GM10847 (cell line): Measurements from ENCODE around the gene SCN11A.

Experiments used
- POLR2A ChIP-seq: IDR thresholded peaks from 2 replicates; pipeline ENCODE4 v1.6.1; 2011; ENCODE audit not compliant: insufficient read length; ENCODE audit errors: extremely low read depth

The SCN11A gene

DNA sequence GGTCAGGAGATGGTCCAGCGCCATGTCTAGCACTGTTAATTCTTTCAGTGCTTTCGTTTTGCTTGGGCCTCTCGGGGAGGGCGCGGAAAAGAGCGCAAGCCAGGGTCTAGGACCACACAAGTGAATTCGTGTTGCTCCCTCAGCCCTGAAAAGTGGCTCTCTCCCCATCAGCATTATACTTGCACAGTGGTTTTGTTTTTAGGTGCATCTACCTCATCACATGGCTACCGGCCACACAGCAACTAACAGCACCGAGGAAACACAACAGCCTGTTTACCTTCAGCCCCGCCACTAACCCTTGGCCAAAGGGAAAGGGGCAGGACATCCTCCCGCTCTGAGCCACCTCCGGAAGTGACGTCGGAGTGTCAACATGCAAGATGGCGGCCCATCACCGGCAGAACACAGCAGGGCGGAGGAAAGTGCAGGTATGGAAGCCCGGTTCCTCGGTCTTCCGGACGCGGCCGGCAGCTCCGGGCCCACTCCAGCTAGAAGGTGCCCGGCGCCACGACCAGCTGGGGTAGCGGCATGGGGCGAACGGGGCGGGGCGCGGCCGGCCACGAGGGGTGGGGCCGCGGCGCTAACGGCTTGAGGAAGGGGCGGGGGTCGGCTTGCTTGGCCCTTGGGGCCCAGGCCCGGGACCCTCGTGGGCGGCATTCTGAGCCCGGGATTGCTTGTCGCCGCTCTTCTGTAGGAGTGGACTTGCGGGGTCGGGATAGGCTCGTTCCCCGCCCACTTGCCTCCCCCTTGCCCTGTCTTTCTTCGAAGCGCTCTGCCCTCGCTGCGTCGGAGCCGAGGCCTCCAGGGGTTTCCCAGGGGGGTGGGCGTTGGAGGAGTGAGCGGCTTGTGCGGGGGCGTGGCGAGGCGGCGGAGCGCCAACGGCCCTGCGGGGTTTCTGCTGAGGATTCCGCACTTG lies at the start of gene SCN11A, which contains the start of gene WDR48:
Gene SCN11A (minus strand): TSS at position 296 of the 913 bp plus-strand sequence. CDS start 101,582 bp downstream, outside the sequence.
Gene WDR48 (plus strand): TSS at position 368 of the 913 bp plus-strand sequence. CDS start 10 bp downstream, at position 378.
- peak; percentile 89 for TF ChIP-seq POLR2A

DNA sequence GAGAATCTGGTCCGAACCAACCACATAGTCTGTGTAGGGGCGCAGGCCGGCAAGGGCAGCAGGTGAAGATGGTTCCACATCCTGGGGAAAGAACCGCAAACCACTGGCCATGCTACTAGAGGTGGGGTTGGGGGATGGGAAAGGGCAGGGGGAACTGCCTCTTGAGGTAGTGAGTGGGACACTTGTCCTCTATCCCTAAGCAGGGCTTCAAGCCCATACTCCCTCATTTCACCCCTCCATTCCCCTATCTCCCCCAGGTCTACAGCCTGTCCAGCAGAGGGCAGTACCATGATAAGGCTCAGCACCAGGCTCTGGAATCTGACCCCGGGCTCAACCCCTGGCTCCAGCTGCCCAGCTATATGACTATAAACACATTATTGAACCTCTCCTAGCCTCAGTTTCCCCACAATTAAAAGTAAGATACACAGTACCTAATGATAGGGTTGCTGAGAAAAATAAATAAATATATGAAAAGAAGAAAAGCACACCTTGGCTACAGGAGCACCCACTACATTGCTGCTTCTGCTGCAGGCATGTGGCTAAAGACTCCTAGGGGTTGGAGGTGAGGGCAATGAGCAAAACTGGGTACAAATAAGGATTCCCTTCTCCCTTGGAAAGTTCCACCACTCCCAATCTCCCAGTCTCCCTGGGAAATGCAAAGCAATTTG lies 49.4 kb upstream of the SCN11A start:
- TF ChIP-seq POLR2A: no peak

DNA sequence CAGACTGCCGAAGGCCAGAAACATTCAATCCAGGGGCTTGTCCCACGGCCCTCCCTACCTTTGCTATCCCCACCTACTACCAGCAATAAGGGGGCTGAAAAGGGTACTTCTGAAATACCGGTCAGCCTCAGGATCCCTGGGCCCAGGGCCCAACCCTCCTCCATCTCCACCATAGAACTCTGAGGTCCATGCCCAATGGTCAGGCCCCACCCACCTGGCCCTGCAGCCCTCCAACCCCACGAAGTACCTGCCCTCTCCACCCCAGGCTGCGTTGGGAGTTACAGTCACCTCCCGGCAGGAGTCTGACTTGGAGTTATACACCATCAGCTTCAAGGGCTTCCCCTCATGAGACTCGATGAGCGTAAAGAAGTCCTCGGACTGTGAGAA lies 48.7 kb upstream of the SCN11A start:
- TF ChIP-seq POLR2A: no peak

DNA sequence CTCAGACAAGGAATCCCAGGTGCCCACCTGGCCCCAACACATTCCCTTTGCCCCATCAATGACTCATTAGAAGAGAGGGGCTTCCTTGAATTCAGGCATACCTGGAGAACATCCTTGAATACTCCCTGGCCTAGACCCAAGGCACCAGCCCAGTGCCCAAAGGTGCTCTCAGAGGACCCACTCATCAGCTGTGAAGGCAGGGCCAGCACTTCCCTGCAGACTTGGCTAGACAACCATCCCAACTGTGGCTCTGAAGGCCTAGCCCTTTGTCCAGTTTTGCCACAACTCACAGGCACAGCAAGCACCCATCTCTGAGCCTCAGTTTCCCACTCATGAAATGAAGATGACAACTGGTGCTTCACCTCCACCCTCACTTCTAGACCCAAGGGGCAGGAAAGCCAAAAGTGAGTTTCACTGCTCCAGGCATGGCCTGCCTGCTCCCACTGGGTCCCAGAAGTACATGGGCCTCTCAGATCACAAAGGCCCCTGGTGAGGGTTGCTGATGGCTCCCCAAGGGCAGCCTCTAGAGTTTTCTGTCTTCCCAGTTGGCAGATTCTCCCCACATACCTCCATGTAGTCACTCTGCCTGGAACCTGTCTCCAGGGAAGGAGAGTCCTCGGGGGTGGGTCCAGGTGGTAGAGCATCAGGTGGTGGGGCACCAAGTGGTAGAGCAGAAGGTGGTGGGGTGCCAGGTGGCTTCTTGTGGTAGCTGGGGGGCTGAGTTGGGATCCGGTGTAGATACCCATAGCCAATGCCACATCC lies 48.2 kb upstream of the SCN11A start:
- TF ChIP-seq POLR2A: no peak

DNA sequence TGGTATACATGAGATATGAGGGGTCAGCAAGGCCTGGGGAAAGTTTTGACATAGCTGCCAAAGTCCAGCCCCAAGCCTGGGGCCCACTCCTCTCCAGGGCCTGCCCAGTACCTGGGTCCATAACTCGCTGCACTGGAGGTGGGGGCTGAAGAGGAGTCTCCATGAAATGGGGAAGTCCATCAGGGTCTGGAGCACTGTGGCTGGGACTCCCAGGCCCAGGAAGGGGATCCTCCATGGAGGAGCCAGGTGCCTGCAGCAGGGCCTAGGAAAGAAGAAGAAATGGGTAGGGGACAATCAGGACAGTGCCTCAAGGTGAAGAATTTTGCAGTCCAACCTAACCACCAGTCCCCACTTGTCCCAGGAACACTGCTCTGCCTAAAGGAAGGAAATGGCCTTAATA lies 47.5 kb upstream of the SCN11A start:
- TF ChIP-seq POLR2A: no peak

DNA sequence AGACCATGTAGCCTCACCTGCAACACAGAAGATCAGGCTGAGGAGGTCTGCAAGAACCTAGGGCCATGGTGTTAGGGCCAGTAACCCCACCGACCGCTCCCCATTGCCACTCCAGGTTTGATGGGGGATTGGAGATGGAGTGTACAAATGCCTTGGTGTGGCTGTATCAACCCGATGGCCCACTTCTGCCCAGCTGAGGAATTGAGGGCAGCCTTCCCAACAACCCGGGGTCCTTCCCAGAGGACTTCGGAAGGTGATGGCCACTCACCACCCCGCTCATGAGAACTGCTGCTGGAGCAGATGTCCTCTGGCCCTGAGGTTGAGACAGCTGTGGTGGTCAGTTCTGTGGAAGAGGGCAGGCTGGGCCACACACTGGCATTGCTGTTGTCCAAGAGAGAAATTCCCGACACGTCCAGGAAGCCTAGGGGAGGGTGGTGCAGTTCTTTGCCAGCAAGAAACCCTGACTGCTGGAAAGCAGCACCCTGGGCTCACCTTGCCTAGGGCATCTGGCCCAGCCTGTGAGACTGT lies 46.8 kb upstream of the SCN11A start:
- no peak for TF ChIP-seq POLR2A

DNA sequence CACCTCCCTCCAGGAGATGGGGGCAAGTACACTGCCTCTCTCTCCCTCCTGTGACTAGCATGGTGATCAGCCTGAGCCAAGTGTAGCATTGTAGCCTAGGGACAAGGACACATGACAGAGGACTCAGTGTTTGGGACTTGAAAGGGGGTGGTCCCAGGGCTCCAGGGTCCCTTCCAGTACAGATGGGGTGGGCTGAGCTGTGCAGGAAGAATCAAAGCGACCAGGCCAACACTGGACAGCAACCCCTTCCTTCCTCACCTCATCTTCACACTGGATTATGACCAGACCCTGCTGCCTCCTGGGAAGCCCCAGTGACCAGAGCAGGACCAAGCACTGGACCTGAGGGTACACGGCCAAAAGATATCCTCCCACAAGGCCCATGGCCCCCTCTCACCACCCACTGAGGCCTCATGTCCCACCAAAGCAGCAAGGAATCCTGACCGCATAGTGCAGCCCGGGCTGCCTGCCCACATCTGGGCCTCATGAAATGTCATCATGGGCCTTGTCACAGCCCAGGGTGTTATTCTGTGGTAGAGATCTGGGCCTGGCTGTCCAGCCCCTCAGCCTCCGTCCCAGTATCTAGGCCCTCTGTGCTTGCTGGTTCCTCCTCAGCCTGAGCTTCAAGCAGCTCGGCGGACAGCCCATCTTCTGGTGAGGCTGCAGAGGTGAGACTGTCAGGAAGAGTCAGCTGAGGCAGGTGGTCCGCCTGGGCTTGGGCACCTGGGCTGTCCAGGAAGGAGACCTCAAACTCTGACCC lies 46.1 kb upstream of the SCN11A start:
- no peak for TF ChIP-seq POLR2A

DNA sequence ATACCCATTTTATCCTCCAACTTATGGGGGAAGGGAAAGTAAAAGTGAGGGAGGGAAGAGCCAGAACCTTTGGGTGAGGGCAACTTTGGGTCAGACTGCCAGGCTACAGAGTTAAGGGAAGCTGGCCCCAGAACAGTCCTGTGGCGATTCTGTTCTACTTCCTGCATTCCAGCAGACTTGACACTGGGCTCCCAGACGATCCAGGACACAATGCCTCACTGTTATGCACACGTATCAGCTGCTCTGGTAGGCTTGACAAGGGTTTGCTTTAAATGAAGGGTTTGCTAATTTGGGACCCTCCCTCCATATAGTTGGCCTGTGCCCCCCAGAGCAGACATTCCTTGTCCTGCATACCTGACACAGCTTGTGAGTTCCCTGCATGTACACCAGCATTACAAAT lies 45.0 kb upstream of the SCN11A start:
- no peak for TF ChIP-seq POLR2A

DNA sequence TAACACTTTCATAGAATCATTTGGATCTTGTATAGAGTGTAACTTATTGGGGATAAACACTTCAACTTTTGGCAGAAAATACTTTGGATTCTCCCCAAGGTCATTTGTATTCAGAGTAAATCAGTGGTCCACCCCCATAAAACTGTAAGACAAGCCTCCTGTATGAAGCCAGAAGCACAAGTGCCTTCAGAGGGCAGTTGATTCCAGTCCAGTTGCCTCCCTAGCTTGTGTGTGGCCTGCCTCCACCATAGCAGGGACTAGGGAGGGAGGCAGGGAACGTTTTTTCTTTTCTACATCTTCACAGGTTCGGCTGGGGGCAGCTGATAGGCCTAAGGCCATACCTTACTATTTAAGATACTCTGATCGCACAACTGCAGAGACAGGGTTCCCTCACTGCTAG lies 44.0 kb upstream of the SCN11A start:
- no peak for TF ChIP-seq POLR2A

DNA sequence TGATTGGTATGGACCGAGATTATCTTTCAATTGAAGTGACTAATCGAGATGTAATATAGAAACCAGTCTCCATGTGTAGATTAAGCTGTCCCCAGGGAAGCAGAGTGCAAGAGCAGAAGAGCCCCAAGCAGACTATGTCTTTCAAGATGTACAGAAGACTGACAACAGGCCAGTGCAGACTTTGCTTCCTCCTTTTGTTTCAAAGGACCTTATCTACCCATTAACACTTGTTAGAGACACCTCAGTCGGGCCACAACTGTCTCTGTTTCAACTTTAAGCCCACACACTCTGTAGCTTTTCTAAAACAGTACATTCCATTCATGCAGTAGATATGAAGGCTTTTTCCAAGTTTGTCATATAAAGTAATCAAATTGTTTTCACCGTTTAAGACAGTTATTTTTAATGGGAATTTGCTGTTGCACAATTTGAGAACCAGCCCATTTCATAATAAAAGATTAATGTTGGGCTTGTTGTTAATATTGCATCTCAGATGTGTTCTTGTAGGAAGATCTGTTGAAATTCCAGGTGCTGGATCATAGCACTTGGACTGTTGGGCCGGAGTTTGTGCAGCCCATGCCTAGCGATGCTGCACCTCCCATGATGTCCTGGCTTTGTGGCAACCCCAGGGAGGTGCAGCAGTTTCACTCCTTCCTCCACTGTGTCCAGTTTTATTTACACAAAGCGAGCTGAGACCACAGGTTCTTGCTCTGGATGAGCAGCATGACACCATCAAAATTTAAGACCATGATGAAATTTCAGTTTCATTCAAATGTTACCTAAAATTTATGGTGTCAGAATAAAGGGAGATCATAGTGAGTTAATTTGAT lies 43.3 kb upstream of the SCN11A start:
- no peak for TF ChIP-seq POLR2A

DNA sequence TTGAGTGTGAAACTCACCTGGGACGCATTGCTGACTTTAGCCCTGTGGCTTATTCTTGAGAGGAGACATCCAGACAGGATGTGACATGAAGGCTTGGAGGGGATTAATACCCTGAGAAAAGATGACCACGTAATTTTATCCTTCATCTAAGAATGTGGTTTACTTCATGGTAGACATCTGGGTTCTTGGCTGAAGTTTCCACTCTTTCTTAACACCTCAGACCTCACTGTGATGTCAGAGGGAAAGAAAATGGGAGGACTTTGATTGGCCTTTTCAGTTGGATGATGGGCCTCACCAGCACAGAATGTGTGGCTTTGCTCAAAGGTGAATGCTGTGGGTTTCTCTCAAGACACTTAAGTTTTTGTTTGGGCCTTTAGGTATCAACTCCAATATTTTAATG lies 39.2 kb upstream of the SCN11A start:
- no peak for TF ChIP-seq POLR2A

DNA sequence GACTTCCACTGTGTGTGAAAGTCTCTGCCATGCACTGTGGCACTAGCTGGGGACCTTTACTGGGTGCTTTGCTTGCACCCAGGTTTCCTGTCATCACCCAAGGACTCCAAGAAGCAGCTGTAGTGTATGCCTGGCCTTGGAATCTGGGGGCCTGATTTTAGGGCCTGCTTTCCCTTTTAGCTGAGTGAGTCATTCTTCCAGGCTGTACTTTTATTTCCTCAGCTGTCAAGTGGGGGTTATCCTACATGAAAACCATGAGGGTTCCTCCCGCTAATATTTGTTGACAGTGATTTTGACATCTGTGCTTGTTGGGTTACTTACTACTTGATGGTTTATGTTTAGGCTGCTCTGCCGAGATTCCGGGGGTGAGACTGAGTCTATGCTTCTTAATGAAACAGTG lies 37.1 kb upstream of the SCN11A start:
- no peak for TF ChIP-seq POLR2A

DNA sequence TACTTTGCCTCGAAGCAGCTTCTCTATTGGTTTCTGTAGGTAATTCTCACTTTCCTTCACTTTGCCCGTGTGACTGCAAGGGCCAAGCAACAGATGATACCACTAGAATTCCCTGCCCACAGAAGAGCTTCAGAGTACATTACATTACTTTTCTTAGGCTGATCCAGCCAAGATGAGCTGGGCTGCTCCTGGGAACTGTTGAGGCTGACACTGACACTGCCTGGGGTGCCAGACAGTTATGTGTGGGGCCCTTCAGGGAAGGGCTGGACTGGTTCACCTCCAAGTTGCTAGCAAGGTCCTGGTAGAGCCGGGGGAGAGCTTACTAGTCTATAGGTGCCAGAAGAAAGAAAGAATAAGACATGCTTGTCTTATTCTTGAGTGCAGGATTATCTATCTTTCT lies 36.7 kb upstream of the SCN11A start:
- no peak for TF ChIP-seq POLR2A

DNA sequence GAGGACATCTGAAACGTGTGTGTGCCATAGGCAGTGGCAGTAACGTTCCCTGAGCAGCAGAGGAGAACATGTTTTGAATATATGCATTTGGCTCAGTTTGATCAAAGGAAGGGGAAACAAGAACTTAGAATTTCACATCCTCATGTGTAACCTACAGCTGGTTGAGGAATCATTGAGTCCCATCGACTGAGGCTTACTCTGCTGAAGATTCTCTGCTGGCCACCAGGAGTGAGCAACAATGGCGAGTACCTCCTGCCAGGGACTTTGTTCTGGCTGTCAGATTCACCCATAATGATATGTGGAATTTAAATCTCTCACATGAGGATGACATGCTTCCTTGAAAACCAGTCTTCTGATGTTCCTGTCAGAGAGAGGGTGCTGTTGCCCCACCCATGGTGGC lies 34.4 kb upstream of the SCN11A start:
- no peak for TF ChIP-seq POLR2A

DNA sequence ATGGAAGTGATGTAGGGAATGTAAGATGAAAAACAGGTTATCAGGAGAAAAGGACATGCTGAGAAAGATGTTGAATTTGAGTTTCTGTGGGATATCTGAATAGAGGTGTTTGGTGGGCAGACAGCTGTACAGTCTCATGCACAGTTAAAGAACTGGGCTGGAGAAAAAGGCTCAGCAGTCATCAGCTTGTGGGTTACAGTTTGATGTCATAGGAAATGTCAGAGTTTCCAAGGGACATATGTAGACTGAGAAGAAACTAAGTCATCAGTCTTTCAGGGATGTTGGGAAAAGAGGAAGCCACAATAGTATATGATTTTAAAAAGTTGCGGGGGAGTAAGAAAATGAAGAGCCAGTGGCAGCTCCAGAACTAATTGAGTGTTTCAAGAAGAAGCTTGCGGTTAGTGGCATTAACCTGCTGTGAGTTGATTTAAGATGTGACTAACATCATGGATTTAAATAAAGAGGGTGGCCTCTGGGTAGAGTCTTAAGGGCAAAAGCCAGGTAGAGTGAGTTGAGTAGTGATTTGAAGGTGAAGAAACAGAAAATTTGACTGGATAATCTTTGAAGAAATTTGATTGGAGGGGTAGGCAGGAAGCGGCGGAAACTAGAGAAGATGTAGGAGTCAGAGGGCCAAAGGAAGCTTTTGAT lies 31.0 kb upstream of the SCN11A start:
- no peak for TF ChIP-seq POLR2A
